ENCODE data around the gene OR2A7.
"Not testable (repeated sequence)": the region's sequence is repeated elsewhere in the genome, so short reads cannot be mapped to it uniquely, and the experiment has no call there.

OR2A7 gene

GRCh38 chr7:144231027-144231426 lies 33.6 kb downstream of the OR2A7 start:
- not testable (repeated sequence) for ATAC-seq (ENCODE audit: low read depth); H3K4me3 Mint-ChIP-seq; H3K9me3 Mint-ChIP-seq; DNase-seq (ENCODE audit: low spot score in 2 of 2); H3K27me3 Mint-ChIP-seq; H3K27ac Mint-ChIP-seq; H3K4me1 Mint-ChIP-seq; H3K36me3 Mint-ChIP-seq

GRCh38 chr7:144228810-144229209 lies 35.8 kb downstream of the OR2A7 start:
- ATAC-seq (ENCODE audit: low read depth); DNase-seq (ENCODE audit: low spot score in 2 of 2); H3K4me3 Mint-ChIP-seq: not testable (repeated sequence)

GRCh38 chr7:144226866-144227265 lies 37.7 kb downstream of the OR2A7 start:
- not testable (repeated sequence) for ATAC-seq (ENCODE audit: low read depth); H3K4me3 Mint-ChIP-seq; H3K4me1 Mint-ChIP-seq; H3K36me3 Mint-ChIP-seq; H3K27me3 Mint-ChIP-seq; DNase-seq (ENCODE audit: low spot score in 2 of 2); H3K27ac Mint-ChIP-seq; H3K9me3 Mint-ChIP-seq

More at GRCh38 chr7:144228810-144229209, 35.8 kb downstream of the OR2A7 start:
- not testable (repeated sequence) for H3K4me1 Mint-ChIP-seq, H3K27me3 Mint-ChIP-seq, H3K36me3 Mint-ChIP-seq, H3K9me3 Mint-ChIP-seq, H3K27ac Mint-ChIP-seq

- not testable (repeated sequence) for H3K27ac Mint-ChIP-seq; DNase-seq (ENCODE audit: low spot score in 2 of 2); H3K4me3 Mint-ChIP-seq; H3K9me3 Mint-ChIP-seq; H3K27me3 Mint-ChIP-seq; H3K4me1 Mint-ChIP-seq; ATAC-seq (ENCODE audit: low read depth); H3K36me3 Mint-ChIP-seq
Observed at GRCh38 chr7:144223675-144224074, 40.9 kb downstream of the OR2A7 start.

- H3K4me1 Mint-ChIP-seq; H3K27ac Mint-ChIP-seq; H3K36me3 Mint-ChIP-seq; H3K4me3 Mint-ChIP-seq; ATAC-seq (ENCODE audit: low read depth); H3K27me3 Mint-ChIP-seq; DNase-seq (ENCODE audit: low spot score in 2 of 2); H3K9me3 Mint-ChIP-seq: not testable (repeated sequence)
Observed at GRCh38 chr7:144220531-144220930, 44.1 kb downstream of the OR2A7 start.

GRCh38 chr7:144219149-144219548 lies 45.4 kb downstream of the OR2A7 start:
- not testable (repeated sequence) for H3K4me3 Mint-ChIP-seq; H3K36me3 Mint-ChIP-seq; H3K27me3 Mint-ChIP-seq; H3K27ac Mint-ChIP-seq; DNase-seq (ENCODE audit: low spot score in 2 of 2); H3K4me1 Mint-ChIP-seq; H3K9me3 Mint-ChIP-seq
- ATAC-seq (ENCODE audit: low read depth): peak; percentile 60

GRCh38 chr7:144218581-144218980 lies 46.0 kb downstream of the OR2A7 start:
- H3K4me3 Mint-ChIP-seq; H3K9me3 Mint-ChIP-seq; H3K4me1 Mint-ChIP-seq; H3K27me3 Mint-ChIP-seq; DNase-seq (ENCODE audit: low spot score in 2 of 2); H3K36me3 Mint-ChIP-seq; ATAC-seq (ENCODE audit: low read depth); H3K27ac Mint-ChIP-seq: not testable (repeated sequence)

GRCh38 chr7:144217200-144217599 lies 47.4 kb downstream of the OR2A7 start:
- not testable (repeated sequence) for H3K27me3 Mint-ChIP-seq; DNase-seq (ENCODE audit: low spot score in 2 of 2); H3K4me3 Mint-ChIP-seq; H3K9me3 Mint-ChIP-seq; H3K36me3 Mint-ChIP-seq; H3K27ac Mint-ChIP-seq; H3K4me1 Mint-ChIP-seq; ATAC-seq (ENCODE audit: low read depth)
